Liver (tissue), 9 donors: Measurements from ENCODE around the gene CEBPG. TPM values are rescaled to one million over a fixed set of nuclear protein-coding genes. Genes with fewer than 3 reads are reported as not detected.

ENCODE experiments used
- DNase-seq: peaks from one replicate; pipeline ENCODE4 v3.0.0-alpha.2; 2017; ENCODE audit warnings: low spot score
- H3K27ac ChIP-seq, 2 donors: one replicate each; pipeline ENCODE4 v1.7.0; 2013; ENCODE audit warnings: inconsistent platforms in 2 of 2, low read length in 2 of 2, control low read depth in 1 of 2, low read depth in 1 of 2, mild to moderate bottlenecking in 1 of 2
- H3K27me3 ChIP-seq, 4 donors: one replicate each; pipeline versions ENCODE4 v1.6.1 to v1.7.0; 2013; ENCODE audit warnings: low read length in 3 of 4, inconsistent platforms in 1 of 4, mild to moderate bottlenecking in 1 of 4, moderate library complexity in 1 of 4; ENCODE audit not compliant: control insufficient read depth in 4 of 4, insufficient read depth in 4 of 4
- H3K36me3 ChIP-seq, 4 donors: one replicate each; pipeline versions ENCODE4 v1.6.1 to v1.7.0; 2013; ENCODE audit warnings: low read length in 3 of 4, mild to moderate bottlenecking in 3 of 4, low read depth in 1 of 4, moderate library complexity in 1 of 4; ENCODE audit not compliant: control insufficient read depth in 4 of 4, insufficient read depth in 3 of 4
- H3K4me1 ChIP-seq, 4 donors: one replicate each; pipeline versions ENCODE4 v1.6.1 to v1.7.0; 2013; ENCODE audit warnings: low read length in 3 of 4, mild to moderate bottlenecking in 3 of 4, moderate library complexity in 1 of 4; ENCODE audit not compliant: control insufficient read depth in 4 of 4, insufficient read depth in 4 of 4
- H3K4me3 ChIP-seq, 3 donors: one replicate each; pipeline versions ENCODE4 v1.6.1 to v1.7.0; 2013; ENCODE audit warnings: low read length in 3 of 3, control low read depth in 1 of 3, low read depth in 1 of 3, mild to moderate bottlenecking in 1 of 3
- H3K9ac ChIP-seq, 2 donors: one replicate each; pipeline ENCODE4 v1.7.0; 2013; ENCODE audit warnings: low read length in 2 of 2, mild to moderate bottlenecking in 2 of 2, moderate library complexity in 2 of 2, control low read depth in 1 of 2, low read depth in 1 of 2
- H3K9me3 ChIP-seq, 4 donors: one replicate each; pipeline versions ENCODE4 v1.6.1 to v1.7.0; 2013; ENCODE audit warnings: low read length in 3 of 4; ENCODE audit not compliant: control insufficient read depth in 4 of 4
- CTCF ChIP-seq: fragments of 150-350 bp; IDR thresholded peaks from 2 replicates; pipeline ENCODE4 v1.5.1; 2017; ENCODE audit warnings: improper control_type of control experiment, low read depth, low read length; ENCODE audit not compliant: missing input control
- EGR1 ChIP-seq, 2 donors: IDR thresholded peaks; 2 replicates each; pipeline ENCODE4 v1.6.1; 2016 to 2018; ENCODE audit warnings: antibody characterized with exemption in 2 of 2, low read depth in 2 of 2
- FOXA1 ChIP-seq: IDR thresholded peaks from 2 replicates; pipeline ENCODE4 v1.6.1; 2016; ENCODE audit warnings: antibody characterized with exemption
- FOXA2 ChIP-seq: IDR thresholded peaks from 2 replicates; pipeline ENCODE4 v1.6.1; 2016; ENCODE audit warnings: antibody characterized with exemption
- GABPA ChIP-seq, 2 donors: IDR thresholded peaks in 1 of 2; conservative IDR thresholded peaks in 1 of 2; 2 replicates each; pipeline ENCODE4 v1.6.1; 2016; ENCODE audit warnings: antibody characterized with exemption in 2 of 2, mild to moderate bottlenecking in 1 of 2, moderate library complexity in 1 of 2
- HNF4A ChIP-seq, 2 donors: conservative IDR thresholded peaks; 2 replicates each; pipeline ENCODE4 v1.6.1; 2016; ENCODE audit warnings: antibody characterized with exemption in 2 of 2, mild to moderate bottlenecking in 2 of 2
- HNF4G ChIP-seq: IDR thresholded peaks from 2 replicates; pipeline ENCODE4 v1.6.1; 2016; ENCODE audit warnings: antibody characterized with exemption
- JUND ChIP-seq, 2 donors: IDR thresholded peaks; 2 replicates each; pipeline ENCODE4 v1.6.1; 2016; ENCODE audit warnings: antibody characterized with exemption in 2 of 2
- MAX ChIP-seq: IDR thresholded peaks from 2 replicates; pipeline ENCODE4 v1.6.1; 2016; ENCODE audit warnings: antibody characterized with exemption
- NR2F2 ChIP-seq: IDR thresholded peaks from 2 replicates; pipeline ENCODE4 v1.6.1; 2016; ENCODE audit warnings: antibody characterized with exemption
- RAD21 ChIP-seq, 2 donors: IDR thresholded peaks; 2 replicates each; pipeline ENCODE4 v1.6.1; 2016; ENCODE audit warnings: antibody characterized with exemption in 2 of 2, mild to moderate bottlenecking in 2 of 2
- REST ChIP-seq: IDR thresholded peaks from 2 replicates; pipeline ENCODE4 v1.6.1; 2016; ENCODE audit warnings: antibody characterized with exemption, mild to moderate bottlenecking
- RXRA ChIP-seq, 2 donors: IDR thresholded peaks; 2 replicates each; pipeline ENCODE4 v1.6.1; 2017 to 2018; ENCODE audit warnings: antibody characterized with exemption in 2 of 2, mild to moderate bottlenecking in 1 of 2
- SP1 ChIP-seq: IDR thresholded peaks from 2 replicates; pipeline ENCODE4 v1.6.1; 2018; ENCODE audit warnings: antibody characterized with exemption, mild to moderate bottlenecking
- WGBS: extraction: QIAGEN DNeasy Blood & Tissue Kit; methylation state at CpG from one replicate; pipeline ENCODE4 v1.1.7; 2013; 5-methylcytosine and 5-hydroxymethylcytosine counted together
- polyA plus RNA-seq, 2 donors: library from polyadenylated mRNA; stranded (reverse) in 1 of 2; unstranded in 1 of 2; fragments of 200-250 nt in 1 of 2; fragments of >200 nt in 1 of 2; fragmentation: Nextera tagmentation in 1 of 2; extraction: Ambion mirVana in 1 of 2; gene quantifications; one replicate each; pipeline versions ENCODE4 v1.2.1 to v1.2.3, GENCODE V29; 2013 to 2015
- total RNA-seq, 2 donors: library from RNA; depleted of rRNA; stranded (reverse); fragments of >200 nt; gene quantifications; one replicate each; pipeline ENCODE4 v1.2.3, GENCODE V29; 2014
- TF ChIP-seq, protein P1 (sequence below): IDR thresholded peaks from 2 replicates; pipeline ENCODE4 v1.6.1; 2016; ENCODE audit warnings: antibody characterized with exemption
- donor health status: healthy.
- donor health status: healthy.
- donor health status: healthy.
- donor health status: healthy.
- donor health status: healthy.

The CEBPG gene
- total and polyA plus RNA-seq, 4 donors: 16.9 to 36.1 (median 24.2) TPM

DNA sequence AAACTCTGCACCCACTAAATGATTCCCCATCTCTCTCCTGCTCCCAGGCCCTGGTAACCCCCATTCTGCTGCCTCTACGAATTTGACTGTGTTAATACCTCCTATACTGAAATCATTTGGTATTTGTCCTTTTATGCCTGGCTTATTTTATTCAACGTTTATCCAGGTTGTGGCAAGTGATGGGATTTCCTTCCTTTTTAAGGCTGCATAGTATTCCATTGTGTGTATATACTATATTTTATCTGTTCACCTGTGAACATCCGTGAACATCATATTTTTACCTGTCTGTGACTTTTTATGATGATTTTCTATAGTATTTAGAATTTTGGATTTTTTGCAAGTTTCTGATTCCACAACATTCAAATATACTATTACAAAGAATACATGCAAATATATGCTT, 13.9 kb upstream of the CEBPG start (continued):
- TF ChIP-seq REST: no peak
- TF ChIP-seq JUND (IDR thresholded peaks at IDR 0.05): no peak
- no peak for TF ChIP-seq RXRA (IDR thresholded peaks at IDR 0.05)
- no peak for TF ChIP-seq HNF4G

GRCh38 chr19:33362508-33363228, 10.8 kb upstream of the CEBPG start:
- H3K9ac ChIP-seq: no peak overlapping the region
- no peaks in the 10 kb centered on the region for H3K9me3 ChIP-seq
- no peaks in the 10 kb centered on the region for H3K4me1 ChIP-seq
- no peak overlapping the region for H3K27ac ChIP-seq
- no peak overlapping the region for H3K4me3 ChIP-seq
- 90% methylated on average over 6 of the region's 6 CpGs for WGBS
- no peak for TF ChIP-seq GABPA (IDR thresholded peaks at IDR 0.05 in 1 of 2, conservative IDR thresholded peaks at IDR 0.05 in 1 of 2)
- TF ChIP-seq, protein P1, sequence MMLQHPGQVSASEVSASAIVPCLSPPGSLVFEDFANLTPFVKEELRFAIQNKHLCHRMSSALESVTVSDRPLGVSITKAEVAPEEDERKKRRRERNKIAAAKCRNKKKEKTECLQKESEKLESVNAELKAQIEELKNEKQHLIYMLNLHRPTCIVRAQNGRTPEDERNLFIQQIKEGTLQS: no peak
- TF ChIP-seq NR2F2: no peak
- no peak for TF ChIP-seq JUND (IDR thresholded peaks at IDR 0.05)
- TF ChIP-seq SP1: no peak
- no peak for TF ChIP-seq FOXA2
- no peak for TF ChIP-seq EGR1 (IDR thresholded peaks at IDR 0.05; ENCODE audit: low read depth in 2 of 2)
- no peak for TF ChIP-seq RAD21 (IDR thresholded peaks at IDR 0.05)
- no peak for TF ChIP-seq MAX
- TF ChIP-seq HNF4A (conservative IDR thresholded peaks at IDR 0.05): no peak
- TF ChIP-seq FOXA1: no peak
- TF ChIP-seq RXRA (IDR thresholded peaks at IDR 0.05): no peak
- no peak for TF ChIP-seq REST
- no peak for TF ChIP-seq CTCF
- no peak for DNase-seq
- no peaks in the 10 kb centered on the region for H3K36me3 ChIP-seq
- no peaks in the 10 kb centered on the region for H3K27me3 ChIP-seq
